Gastroesophageal sphincter (tissue), 3 donors: ENCODE measurements around the gene MATN3.

ENCODE experiments used
- CTCF ChIP-seq, 4 experiments: fragments of 200-600 bp in 2 of 4; fragments of 450-650 bp in 2 of 4; sonication (generic) in 1 of 4; IDR thresholded peaks; one replicate each; pipeline ENCODE4 v1.5.1; 2017 to 2019; ENCODE audit warnings: antibody characterized with exemption in 4 of 4, mild to moderate bottlenecking in 2 of 4, moderate library complexity in 2 of 4
- EP300 ChIP-seq: sonication (generic); formaldehyde crosslinking; IDR thresholded peaks from one replicate; pipeline ENCODE4 v1.6.1; 2017; ENCODE audit warnings: antibody characterized with exemption, mild to moderate bottlenecking
- POLR2A ChIP-seq, 2 donors: fragments of 450-650 bp; IDR thresholded peaks; one replicate each; pipeline ENCODE4 v1.6.1; 2017; ENCODE audit warnings: antibody characterized with exemption in 2 of 2, mild to moderate bottlenecking in 2 of 2, moderate library complexity in 1 of 2
- POLR2AphosphoS5 ChIP-seq: sonication (generic); formaldehyde crosslinking; IDR thresholded peaks from one replicate; pipeline ENCODE4 v1.6.1; 2017; ENCODE audit warnings: antibody characterized with exemption

GRCh38 chr2:20049637-20050036 is 37.2 kb upstream of the MATN3 start:
- TF ChIP-seq CTCF (IDR thresholded peaks at IDR 0.05) (no peak), POLR2AphosphoS5 (no peak), POLR2A (IDR thresholded peaks at IDR 0.05) (no peak), EP300 (no peak)
